ENCODE results near the gene TPO.
"Not testable (repeated sequence)": the region's sequence is repeated elsewhere in the genome, so short reads cannot be mapped to it uniquely, and the experiment has no call there.

Gene TPO

DNA sequence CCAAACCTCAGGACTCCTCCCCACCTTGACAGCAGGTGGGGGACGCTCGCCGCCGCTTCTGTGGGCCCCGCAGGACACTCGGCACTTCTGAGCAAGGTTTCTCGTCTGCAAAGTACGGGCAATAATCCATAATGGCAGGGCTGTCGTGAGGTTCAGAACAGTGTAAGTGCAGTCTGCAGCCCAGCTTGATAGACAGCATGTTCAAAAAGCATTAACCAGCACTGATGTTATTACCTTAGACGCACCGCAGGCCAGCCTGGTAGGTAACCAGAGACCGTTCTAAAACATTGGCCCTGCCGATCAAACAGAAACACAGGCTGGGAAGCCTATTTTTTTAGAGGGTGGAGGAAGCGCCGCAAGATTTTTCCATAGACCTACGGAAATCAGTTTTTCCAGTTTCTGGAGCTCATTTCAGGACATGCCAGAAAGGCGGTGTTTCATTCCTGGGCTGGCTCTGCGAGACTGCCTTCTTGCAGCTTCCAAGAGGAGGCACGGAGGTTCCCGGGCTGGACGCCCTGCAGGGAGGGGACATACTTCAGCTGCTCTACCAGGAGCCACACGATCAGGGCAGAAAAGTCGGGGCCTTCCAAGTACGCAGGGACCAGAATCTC, 148.7 kb downstream of the TPO start:
- no peak for DNase-seq

DNA sequence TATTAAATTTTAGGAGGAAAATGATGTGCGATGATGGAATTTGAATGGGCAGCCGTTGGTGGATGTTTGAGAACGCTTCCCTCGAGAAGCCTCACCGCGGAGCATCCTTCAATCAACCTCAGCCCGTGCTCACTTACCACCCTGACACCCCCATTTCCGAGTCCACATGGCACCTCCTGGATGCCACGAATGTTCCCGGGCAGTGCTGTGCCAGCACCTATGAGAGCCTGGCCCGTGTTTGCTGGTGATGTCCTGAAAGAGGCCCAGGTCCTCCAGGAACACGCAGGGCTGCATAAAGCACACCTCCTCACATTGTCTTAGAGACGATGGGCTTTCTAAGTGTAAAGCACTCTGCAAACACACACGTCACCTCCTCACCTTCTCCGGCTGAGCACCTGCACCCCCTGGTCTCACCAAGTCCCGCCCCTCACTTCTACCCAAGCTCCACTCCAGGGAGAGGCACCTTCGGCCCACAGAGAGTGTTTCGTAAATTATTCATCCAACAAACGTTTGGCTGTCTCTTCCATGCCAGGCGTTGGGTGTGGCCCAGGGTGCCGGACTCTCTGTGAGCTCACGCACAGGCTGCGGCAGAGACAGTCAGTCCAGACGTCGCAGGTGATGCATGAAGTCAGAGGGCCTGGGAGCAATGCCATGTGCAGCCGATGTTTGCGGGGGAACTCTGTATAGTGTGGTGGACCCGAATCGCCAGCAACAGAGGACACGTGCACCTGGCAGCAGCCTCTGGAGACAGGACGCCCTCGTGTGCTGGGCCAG, 150.0 kb downstream of the TPO start:
- DNase-seq, result no peak

DNA sequence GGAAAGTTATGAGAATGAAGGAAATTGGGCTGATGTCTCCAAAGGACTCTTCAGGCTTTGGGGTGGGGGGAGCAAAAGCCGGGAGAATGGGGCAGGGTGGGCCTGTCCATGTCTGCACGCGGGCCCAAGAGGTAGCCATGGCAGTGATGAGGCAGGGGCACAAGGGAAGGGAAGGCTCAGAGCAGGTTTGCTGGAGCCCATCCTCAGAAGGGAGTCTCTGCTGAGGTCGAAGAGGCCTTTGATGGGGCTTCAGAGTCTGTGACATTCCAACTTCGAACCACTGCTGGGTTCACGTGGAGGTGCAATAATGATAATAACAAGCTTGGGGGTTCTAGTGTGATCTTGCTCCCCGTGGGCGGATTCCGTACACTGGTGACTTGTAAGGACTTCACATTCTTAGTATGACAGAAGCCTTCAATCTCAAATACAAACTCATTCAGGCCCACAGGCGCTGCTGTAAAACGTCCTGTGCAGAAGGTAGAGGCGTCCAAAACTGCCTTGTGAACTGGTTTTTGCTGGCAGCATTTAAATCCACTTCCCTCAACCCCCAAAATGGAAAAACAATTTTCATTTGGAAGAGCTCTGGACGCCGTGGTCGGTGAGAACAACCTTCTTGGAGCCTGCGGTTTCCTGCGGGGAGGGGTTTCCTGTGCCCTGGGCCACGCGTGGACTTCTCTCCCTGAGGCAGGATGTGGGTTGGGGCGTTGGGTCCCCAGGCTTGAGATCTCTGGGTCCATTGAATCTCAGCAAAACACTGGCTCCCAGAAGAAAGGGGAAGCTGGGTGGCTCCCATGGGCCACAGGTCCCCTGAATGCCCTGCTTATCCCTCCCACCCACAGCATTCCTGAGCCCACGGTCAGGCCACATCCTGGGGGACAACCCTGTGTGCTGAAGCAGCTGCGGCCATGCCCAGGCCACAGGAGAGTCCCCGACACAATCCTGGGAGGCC, 151.0 kb downstream of the TPO start:
- DNase-seq, result no peak

DNA sequence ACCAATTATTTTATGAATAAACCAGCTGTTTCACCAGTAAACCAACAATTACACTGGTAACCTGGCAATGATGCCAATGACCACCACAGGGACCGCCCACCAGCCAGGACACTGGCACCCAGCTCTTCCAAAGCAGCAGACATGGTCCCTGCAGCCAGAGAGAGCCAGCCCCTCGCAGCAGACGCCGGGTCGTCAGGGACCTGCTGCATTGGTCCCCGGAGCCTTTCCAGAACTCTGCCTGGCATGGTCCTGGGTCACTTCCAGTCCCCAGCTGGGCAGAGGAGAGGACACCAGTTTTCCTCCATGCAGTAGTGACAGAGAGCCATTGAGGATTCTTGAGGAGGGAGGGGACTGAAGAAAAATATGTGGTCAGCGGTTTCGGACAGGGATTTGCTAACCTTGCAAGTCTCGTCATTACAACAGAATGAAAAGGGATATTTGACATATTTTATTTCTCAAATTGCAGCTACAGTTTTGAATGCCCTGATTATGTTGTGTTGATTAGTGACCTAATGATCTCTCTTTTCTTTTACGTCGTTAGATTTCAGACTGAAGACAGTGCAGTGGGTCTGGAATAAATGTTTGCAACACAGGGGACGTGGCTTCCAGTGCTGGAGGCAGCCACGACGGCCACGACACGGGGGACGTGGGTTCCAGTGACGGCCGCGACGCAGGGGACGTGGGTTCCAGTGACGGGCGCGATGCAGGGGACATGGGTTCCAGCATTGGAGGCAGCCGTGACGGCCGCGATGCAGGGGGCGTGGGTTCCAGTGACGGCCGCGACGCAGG, 154.5 kb downstream of the TPO start:
- DNase-seq, result no peak

DNA sequence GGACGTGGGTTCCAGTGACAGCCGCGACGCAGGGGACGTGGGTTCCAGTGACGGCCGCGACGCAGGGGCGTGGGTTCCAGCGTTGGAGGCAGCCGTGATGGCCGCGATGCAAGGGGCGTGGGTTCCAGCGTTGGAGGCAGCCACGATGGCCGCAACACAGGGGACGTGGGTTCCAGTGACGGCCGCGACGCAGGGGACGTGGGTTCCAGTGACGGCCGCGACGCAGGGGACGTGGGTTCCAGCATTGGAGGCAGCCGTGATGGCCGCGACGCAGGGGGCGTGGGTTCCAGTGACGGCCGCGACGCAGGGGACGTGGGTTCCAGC, 155.0 kb downstream of the TPO start:
- DNase-seq, result not testable (repeated sequence)

DNA sequence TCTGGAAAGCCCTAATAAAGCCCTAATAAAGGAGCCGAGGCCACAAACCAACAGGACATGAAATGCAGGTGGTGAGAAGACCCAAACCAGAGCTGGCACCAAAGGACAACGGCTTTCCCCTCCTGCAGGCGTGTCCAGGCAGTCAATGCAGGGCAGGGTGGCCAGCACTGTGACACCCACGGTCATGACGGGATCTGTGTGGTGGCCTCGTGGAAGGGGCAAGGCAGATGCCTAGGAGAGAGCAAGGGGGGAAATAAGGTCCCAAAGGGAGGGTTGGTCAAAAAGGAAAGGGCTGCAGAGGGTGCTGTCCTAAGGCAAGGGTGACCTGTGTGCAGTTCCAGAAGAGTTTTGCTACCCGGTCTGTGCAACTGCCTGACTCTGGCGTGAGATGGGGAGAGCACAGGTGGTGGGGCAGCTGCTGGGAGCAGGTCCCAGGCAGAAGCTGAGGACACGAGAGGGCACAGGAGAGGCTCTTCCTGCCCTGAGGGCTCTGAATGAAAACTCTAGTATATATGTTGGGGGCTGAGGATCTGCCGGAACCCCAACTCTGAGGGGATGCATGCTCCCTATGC, 156.7 kb downstream of the TPO start:
- DNase-seq, result no peak

DNA sequence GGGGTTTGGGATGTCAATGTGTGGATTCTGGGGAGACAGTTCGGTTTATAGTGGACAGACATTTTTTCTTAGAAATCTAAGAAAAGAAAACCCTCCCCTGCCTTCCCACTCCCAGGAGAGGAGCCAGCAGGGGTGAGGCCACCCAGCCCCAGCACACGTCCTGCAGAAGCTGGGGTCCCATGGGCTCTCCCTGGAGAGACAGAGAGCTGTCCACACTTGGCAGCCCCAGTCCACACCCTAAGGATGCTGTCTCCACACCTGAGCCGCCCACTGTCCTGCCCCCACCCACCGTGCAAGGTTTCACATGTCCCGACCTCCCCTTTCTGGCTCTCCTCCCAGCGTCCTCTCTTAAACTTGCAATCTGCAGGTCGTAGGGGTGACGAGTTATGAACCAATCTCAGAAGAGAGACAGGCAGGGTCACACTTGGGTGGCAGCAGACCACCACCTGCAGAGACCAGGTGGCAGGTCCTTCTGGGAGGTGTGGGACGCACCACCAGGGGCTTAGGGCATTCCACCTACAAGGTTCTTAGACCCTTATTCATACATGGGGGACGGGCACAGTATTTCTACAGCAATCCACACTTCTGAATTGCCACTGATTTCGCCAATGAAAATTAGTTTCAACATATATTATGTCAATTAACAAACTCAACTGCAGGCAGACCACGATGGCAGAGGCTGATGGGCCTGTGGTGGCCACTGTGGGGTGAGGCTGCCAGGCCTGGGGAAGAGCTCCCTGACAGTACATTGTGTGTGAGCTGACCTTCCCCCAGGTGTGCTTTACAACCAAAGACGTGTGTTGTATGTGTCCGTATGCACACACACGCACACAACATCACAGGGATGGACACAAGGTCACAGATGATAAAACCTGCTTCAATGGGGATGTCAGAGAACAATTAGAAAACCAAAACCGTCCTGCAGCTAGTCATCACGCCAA, 158.5 kb downstream of the TPO start:
- no peak for DNase-seq

DNA sequence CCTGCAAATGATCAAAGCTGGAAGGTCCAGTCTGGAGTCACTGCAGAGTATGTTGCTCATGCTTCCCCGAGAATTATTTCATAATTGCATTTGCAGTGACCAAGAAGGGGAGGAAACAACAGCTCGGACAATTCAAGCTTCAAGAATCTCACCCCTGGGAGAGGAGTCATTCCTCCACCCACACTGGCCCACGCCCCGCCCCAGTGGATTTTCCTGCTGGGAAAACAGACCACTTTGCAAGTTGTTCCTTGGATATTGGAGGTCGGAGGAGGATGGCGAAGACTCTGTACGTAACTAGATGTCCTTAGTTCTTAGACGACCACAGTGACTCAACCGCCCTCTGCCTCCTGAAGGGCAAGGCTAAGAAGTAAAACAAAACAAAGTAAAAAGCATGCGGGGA, 159.4 kb downstream of the TPO start:
- no peak for DNase-seq

DNA sequence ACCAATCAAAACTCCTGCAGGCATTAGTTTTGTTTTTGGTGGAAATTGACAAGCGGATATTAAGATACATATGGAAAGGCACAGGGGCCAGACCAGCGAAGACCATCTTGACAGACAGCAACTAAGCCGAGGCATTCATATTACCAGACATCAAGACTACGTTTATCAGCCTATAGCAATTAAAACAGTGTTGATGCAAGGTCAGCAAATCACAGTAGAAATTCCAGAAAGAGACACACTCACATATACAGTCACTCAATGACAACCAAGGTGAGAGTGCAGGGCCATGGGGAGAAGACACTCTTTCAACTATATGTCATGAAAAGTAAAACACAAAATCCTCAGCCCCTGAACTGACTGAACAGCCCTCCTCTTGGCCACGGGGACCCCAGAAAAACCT, 164.6 kb downstream of the TPO start:
- no peak for DNase-seq

DNA sequence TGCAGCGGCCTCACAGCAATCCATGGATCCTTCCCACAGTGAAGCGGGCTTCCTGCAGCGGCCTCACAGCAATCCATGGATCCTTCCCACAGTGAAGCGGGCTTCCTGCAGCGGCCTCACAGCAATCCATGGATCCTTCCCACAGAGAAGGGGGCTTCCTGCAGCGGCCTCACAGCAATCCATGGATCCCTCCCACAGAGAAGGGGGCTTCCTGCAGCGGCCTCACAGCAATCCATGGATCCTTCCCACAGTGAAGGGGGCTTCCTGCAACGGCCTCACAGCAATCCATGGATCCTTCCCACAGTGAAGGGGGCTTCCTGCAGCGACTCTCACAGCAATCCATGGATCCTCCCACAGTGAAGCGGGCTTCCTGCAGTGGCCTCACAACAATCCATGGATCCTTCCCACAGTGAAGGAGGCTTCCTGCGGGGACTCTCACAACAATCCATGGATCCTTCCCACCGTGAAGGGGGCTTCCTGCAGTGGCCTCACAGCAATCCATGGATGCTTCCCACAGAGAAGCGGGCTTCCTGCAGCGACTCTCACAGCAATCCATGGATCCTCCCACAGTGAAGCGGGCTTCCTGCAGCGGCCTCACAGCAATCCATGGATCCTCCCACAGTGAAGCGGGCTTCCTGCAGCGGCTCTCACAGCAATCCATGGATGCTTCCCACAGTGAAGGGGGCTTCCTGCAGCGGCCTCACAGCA, 168.1 kb downstream of the TPO start:
- not testable (repeated sequence) for DNase-seq

DNA sequence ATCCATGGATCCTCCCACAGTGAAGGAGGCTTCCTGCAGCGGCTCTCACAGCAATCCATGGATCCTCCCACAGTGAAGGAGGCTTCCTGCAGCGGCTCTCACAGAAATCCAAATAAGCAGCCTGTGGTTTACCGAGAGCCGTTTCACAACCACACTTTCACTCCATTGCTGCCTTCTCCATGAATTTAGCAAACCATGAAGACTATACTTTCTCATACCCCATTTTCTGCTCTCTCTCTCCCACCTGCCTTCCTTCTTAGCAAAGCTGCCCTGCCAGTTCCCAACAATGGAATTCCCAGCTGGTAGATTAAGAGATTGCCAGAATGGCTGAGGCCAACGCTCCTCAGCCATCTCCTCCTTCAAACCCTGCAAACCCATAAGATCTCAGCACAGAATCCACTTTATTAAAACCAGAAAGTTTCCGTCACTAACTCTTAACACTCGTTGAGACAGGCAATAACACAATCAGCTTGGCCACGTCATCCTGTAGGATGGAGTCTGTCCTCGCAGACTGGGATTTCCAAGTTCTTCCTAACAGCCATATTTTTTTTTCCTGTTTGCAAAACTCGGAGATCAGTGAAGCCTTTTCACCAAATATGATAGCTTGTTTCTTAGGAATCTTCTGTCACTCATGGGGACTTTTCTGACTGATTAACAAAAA, 168.8 kb downstream of the TPO start:
- no peak for DNase-seq

DNA sequence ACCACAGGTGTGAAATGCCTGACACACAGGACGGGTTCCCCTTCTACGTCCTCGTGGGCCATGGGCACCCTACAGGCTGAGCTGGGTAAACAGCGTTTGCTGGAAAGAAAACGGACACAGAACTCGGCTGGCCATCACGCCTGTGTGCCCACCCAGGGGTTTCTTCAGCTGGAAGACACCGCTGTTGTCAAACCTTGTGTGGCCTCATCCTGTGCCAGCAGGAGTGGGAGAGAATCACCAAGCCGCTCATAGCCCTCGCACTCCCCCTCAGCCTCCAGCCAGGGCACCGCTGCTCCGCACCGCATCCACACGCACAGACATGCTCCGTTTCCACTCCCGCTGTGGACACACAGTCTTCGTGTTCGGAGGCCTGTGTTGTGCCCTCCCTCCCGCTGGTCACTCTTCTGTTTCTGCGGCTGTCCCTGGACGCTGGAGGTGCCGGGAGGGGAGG, 169.7 kb downstream of the TPO start:
- DNase-seq, result no peak

DNA sequence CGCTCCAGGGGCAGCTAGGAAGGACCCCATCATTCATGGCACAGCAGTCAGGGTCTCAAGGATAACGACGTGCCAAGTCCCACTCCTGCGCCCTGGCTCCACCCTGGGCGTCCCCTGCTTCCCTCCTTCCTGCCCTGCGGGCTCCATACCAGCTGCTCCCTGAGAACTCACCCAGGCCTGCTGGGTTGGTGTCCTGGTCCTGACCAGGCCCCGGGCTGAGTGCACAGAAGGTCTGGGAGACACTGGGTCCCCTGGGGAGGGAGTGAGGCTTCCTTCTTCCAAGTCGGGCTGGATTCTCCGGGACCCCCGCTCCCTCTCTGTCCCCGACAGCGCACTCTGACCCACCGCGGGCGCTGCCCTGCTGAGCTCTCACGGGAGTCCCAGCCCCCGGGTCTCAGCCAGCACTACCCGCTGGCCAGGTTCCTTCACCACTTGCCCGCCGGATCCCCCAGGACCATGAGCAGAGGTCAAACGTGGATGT, 170.8 kb downstream of the TPO start:
- no peak for DNase-seq

DNA sequence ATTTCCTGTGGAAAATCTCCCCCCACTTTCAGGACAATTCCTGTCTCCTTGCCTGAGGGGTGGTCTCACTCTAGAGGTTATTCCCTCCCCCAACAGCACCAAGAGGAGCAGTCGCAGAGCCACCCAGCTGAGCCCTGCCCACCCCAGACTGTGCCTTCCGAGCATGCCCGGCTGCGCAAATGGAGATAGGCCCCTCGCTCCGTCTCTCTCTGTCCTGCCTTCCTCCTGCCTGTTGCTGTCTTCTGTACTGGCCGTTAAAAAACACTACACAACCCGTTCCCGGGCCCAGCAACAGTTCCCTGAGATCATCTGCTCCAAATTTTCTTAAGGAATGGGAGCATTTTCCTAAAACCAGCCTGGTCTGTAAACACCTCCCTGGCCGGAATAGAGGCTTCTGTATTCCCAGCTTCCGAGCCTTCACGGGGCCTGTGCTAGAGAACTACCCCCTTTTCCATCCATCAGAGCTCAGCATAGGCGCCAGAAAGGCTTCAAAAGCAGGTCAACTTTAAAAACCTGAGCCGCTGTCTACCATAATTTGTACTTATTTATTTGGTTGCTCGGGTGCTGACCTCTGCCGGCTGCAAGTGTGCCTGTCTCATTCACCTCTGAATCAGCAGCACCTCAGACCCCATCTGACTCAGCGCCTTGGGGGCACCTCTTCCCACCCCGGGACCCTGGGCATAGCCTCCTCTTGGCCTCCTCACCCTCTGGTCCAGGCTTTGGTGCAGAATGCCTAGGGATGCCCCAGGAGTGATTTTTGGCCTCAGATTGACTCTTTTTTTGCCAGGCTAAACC, 171.6 kb downstream of the TPO start:
- no peak for DNase-seq

DNA sequence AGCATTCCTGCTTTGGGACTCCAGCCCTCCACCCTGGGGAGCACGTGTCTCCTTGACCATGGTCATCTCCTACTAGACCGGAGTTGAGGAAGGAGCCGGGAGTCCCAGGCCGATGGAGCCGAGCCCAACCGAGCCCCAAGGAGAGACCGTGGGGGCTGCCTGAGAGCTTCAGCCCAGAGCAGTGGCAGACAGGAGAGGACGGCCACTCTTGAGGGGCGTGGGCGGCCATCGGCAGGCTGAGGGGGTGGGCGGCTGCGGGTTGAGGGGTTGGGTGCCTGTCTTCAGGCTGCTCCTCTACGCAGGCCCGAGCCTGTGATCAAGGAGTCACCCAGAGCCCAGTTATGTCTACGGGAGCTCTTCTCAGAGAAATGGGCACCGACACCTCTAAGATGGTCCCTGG, 172.4 kb downstream of the TPO start:
- DNase-seq, result no peak

DNA sequence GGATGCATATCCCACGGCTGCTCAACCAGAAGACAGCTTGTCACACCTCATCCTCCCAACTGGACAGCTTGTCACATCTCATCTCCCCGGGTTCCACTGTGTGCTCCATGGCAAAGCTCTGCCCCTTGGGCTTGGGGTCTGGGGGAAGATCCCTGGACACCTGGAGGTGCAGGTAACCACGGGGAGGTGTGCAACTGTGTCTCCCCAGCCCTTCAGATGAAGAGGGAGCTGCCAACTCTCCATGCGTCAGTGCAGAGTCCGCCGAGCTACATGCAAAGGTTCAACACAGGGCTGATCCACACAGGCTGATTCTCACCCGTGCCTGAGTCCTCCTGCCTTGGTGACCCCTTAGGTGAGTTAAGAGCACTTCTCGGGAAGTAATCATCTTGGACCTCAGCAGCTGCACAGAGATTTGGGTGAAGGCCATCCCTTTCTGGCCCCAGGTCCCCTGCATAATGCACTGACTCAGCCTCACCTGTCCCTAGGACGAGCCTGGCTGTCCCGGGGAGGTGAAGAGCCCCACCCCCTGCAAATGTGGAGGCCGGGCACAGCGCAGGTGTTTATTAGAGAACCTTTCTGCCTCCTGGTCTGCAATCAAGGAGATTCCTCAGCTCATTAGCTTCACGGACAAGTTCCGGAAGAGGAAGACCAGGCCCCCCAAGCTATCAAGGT, 173.1 kb downstream of the TPO start:
- no peak for DNase-seq

DNA sequence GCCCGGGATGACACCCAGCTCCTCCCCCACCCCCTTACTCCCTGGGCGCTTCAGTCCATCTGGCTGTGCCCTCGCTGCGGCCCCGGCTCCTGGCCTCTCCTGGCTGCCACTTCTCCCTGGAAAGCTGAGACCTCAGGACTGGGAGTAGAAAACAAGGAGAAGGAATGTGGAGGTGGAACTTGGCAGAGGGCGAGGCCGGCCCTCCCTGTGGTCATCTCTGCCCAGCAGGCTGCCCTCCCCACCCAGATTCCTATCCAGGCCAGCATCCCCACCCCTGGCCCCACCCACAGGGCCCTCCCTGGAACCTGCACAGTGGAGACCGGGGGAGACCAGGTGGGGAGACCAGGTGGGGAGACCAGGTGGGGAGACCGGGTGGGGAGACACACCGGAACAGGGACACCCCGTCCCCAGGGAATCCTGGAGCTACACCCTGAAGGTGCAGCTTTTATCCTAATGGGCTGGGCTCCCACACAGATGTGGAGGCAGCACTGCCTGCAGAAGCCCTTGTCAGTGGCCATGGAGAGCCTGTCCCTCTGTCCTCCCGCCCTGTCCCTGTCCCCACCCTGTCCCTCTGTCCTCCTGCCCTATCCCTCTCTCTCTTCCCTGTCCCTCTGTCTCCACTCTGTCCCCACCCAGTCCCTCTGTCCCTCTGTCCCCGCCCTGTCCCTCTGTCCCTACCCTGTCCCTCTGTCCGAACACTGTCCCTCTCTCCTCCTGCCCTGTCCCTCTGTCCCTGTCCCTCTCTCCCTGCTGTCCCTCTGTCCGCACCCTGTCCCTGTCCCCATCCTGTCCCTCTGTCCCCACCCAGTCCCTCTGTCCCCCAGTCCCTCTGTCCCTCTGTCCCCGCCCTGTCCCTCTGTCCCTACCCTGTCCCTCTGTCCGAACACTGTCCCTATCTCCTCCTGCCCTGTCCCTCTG, 173.9 kb downstream of the TPO start:
- DNase-seq, result no peak

Data from 8988T (cell line).